ENCODE data around the gene ACTR6.
A peak's percentile ranks its signal among the peaks of the same experiment; 100 is the strongest.
"Not testable (repeated sequence)": the region's sequence is repeated elsewhere in the genome, so short reads cannot be mapped to it uniquely, and the experiment has no call there.

The ACTR6 gene

DNA sequence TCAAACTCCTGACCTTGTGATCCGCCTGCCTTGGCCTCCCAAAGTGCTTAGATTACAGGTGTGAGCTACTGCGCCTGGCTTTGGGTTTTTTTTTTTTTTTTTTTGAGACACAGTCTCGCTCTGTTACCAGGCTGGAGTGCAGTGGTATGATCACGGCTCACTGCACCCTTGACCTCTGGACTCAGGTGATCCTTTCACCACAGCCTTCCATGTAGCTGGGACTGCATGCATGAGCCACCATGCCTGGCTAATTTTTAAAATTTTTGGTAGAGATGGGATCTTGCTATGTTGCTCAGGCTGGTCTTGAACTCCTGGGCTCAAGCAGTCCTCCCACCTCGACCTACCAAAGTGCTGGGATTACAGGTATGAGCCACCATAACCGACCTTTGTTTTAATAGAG, 21.6 kb downstream of the ACTR6 start:
- not testable (repeated sequence) for DNase-seq

DNA sequence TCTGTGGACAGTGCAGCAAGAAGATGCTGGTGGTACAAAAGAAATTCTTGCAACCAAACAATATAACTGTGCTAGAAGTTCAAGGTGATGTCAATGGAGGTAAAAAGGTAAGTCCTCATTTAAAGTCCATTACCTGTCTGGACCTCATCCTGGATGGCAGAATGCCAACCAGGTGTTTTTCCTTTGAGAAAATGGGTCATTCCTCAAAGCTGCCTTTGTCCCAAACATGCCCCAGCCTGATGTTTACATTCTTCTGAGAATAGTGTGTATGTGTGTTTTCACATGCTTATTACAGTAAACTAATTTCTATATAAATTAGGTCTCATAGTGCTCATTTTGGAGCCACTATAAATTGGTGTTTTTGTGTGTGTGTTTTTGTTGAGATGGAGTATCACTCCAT, 24.9 kb downstream of the ACTR6 start:
- no peak for DNase-seq

DNA sequence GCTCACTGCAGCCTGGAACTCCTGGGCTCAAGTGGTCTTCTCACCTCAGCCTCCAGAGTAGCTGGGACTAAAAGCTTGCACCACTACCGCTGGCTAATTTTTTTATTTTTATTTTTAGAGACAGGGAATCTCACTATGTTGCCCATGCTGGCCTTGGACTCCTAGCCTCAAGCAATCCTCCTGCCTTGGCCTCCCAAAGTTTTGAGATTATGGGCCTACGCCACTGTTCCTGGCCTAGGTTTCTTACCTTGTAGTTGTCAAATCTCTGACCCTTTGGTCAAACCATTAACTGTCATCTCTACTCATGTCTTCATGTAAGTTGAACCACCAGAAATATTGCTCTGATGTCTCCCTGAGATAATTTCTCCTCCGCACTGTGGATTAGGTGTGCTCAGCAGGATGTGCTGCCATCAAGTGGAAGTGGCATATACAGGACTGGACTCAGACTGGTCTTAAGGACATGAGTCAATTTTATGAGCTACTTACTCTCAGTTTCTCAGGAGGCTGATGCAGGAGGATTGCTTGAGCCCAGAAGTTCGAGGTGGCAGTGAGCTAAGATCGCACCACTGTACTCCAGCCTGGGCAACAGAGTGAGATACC, 28.5 kb downstream of the ACTR6 start:
- peak in 1 of 2 donors; percentile 5 for DNase-seq

DNA sequence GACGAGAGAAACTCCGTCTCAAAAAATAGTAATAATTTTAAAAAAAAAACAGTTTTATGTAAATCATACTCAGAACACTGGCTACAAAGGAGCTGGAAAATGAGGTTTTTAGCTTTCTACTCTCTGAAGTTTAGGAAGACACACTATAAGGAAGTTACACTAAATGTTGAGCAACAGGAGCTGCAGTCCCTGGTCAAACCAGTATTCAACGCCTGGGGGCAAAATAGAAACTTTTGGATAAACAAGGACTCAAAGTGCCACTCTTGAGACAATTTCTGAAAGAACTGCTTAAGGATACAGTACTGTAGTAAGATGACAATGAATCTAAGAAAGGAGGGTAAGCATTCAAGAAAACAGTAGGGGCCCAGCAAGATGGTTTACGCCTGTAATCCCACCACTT, 29.3 kb downstream of the ACTR6 start:
- DNase-seq: peak; percentile 30 to 41

DNA sequence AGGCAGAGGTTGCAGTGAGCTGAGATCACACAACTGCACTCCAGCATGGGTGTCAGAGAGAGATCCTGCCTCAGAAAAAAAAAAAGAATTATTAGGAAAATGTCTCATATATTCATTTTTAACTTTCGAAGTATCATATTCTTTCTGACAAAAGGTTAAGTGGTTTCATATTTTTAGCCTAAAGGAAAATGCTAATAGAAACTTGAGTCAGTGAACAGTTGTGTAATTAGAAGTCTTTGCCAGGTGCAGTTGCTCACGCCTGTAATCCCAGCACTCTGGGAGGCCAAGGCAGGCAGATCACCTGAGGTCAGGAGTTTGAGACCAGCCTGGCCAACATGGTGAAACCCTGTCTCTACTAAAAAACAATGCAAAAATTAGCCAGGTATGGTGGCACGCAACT, 31.3 kb downstream of the ACTR6 start:
- not testable (repeated sequence) for DNase-seq

DNA sequence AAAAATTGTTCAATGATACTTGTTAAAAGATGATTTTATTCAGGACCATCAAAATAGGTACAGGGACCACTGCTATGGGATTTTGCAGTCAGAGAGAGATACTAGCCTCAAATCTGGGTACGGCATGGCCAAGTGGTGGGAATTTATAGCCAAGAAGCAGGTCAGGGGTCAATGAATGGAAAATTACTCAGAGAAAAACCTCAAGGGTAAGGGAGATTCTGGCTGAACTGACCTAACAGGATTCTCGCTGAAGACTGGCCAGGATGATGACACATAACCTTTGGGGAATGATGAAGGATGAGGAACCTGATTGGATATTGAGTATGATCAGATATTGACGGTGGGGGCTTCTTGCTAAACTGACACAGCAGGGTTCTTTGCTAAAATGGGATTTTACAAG, 33.6 kb downstream of the ACTR6 start:
- no peak for DNase-seq

DNA sequence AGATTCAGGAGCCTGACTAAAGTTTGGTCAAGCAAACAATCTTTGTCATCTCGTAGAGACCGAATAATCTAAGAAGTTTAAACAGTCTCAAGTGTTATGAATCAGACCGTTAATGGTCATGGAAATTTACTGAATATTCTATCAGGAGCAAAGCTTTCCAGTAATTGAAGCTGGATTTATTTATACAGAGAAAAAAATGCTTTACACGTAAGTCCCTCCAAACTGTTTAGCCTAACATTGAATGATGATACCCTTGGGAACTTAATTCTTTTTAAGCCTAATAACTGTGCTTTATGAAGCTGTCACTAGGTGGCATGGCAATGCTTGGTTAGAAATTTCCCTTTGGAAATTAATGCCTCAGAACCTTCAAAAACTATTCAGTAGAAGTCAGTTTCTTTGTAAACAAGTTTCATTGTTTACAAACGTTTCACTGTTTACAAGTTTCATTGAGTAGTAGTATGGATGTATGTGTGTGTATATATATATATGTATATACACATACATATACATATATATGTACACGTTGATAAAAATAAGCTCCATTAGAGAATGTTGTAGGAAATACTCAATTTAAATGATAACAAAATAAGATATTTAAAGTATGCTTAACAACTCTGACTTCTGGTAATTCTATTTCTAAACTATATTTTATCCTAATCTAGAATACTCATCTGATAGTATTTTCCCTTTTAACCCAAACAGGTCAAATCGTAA, 34.1 kb downstream of the ACTR6 start:
- peak; percentile 27 to 72 for DNase-seq

DNA sequence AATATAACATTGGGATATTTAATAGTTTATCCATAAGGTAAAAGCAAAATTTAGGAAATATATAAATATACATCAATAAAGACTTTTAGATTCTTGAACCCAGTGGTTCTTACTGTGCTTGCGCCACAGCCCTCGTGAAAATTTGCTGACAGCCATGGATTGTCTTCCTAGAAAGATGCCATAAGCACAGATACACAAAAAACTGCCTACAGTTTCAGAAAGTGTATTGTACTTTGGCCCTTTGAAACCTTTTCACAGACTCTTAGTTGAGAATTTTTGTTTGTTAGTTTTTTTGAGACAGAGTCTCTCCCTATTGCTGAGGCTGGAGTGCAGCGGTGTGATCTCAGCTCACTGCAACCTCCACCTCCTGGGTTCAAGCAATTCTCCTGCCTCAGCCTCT, 38.2 kb downstream of the ACTR6 start:
- DNase-seq: no peak

DNA sequence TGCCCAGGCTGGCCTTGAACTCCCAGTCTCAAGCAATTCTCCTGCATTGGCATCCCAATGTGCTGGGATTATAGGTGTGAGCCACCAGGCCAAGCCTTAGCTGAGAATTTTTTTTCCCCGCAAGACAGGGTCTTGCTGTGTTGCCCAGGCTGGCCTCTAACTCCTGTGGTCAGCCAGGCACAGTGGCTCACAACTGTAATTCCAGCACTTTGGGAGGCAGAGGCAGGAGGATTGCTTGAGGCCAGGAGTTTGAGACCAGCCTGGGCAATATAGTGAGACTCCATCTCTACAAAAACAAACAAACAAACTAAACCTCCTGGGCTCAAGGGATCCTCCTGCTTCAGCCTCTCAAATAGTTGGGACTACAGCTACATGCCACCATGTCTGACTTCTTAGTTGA, 39.0 kb downstream of the ACTR6 start:
- DNase-seq: no peak

DNA sequence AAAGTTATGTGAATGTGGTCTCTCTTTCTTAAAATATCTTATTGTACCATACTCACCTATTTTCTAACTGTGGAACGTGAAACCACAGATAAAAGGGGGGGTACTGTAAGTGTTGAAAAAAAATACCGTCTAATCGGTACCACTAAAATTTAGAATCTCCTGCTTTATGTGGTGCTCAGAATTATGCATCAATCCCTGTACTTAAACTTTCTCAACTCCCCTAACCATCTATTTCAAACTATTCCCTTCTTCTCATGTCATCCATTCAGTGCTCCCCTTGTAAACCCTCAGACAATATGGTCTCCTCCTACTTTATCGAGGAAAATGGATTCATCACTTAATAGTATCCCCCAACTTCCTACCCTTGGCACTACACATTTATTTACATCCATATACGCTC, 42.5 kb downstream of the ACTR6 start:
- no peak for DNase-seq

DNA sequence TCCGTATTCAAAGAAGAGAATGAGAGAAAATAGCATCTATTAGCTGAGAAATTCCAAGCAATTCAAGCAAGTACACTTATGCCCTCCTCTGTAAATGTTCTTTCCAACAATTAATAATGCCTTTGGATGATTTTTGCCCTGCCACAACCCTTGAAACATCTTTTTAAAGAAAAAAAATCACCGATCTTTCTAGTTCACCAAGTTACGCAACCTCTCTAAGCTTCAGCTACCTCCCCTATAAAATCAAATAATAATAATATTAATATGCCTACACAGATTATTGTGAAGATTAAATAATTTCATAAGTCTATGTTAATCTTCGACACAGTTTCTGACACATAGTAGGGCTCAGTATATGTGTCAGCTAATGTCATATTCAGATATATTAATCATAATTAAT, 47.1 kb downstream of the ACTR6 start:
- DNase-seq: no peak

DNA sequence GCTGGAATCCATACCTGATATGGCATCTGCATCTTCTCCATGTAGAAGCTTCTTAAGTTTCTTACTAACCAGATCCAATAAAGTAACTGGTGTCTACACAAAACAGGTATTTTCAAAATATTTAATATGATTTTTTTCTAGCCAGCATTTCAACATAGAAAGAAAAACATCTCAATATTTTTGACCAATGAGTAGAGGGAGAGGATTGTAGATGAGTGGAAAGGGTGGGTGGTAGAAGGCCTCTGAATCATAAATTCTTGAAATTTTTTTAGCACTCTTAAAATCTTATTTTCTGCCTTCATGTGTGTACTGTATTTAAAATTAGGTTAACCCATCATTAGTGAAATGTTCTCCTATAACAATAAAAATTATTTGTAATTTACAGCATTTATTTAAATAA, 48.3 kb downstream of the ACTR6 start:
- no peak for DNase-seq

DNA sequence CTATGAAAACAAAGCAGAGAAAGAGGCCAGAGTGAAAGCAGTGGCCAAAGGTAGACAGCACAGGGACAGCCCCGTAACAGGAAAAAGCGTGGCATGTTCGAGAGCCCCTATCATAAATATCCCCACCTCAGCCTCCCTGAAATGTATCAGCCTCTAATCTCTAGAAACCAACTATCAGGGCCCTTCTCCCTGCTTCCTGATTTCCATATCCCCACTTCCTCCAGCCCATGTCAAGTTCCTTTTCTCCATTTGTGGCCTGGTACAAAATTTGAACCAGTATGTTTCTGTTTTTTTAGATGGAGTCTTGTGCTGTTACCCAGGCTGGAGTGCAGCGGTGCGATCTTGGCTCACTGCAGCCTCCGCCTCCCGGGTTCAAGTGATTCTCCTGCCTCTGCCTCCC, 49.3 kb downstream of the ACTR6 start:
- no peak for DNase-seq

DNA sequence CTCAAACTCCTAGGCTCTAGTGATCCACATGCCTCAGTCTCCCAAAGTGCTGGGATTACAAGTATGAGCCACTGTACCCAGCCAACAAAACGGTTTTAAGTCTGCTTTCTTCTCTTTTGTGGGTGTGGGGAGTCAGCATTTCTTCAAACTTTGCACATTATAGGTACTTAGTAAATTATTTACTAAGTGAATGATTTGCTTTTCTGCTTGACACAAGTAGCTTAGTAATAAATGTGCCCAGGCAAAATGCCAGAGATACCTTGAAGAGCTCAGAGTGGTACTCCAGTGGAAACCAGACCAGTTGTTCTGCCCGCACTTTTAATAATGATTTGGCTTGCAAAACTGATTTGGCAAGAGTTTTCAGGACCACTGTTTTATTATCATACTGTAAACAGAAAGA, 51.3 kb downstream of the ACTR6 start:
- no peak for DNase-seq

DNA sequence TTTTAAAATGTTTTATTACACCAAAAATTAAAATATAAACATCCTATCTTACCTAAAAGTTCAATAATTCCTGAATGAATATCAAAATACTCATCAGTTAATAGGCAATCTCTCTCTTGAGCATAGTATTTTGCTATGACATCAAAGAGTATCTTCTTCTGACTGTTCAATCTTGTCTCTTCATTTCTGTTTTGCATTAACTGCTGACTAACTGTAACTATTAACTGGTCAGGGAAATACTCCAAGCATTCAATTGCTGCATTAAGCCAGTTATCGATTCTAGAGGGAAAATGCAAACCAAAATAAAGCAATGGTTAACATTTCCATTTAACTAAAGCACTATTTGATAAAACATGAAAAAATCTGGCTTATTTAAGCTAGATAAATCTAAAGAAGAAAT, 52.8 kb downstream of the ACTR6 start:
- DNase-seq: no peak

DNA sequence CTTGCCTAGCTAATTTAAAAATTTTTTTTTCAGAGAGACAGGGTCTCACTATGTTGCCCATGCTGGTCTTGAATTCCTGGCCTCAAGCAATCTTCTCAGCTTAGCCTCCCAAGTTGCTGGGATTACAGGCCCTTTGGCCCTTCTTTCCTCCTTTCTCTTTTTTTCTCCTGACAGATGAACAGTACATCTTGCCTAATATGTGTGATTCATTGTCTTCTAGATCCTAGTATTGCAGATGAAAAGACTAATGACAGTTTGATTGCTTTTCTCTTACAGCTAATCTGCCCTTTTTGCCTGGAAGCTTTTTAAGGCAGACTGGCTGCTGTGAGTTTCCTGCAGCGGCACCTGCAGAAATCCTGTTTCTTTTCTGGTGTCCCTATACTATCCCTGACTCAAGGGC, 54.3 kb downstream of the ACTR6 start:
- no peak for DNase-seq

DNA sequence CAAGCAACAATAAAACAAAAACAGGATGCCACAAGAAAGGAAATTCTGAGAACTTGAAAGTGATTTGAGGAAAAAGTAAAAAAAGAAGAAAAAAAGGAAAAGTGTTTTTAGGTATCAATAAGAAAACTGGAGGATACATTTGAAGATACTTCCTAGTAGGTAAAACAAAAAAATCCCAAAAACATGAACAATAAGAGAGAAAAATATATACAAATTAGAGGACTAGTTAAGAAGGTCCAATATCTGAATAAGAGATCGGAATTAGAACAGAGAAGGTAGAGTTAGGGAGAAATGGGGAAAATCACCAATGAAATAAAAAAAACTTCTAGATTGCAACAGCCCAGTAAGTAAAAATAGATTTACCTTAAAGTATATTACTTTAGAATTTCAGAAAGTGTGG, 57.5 kb downstream of the ACTR6 start:
- no peak for DNase-seq

DNA sequence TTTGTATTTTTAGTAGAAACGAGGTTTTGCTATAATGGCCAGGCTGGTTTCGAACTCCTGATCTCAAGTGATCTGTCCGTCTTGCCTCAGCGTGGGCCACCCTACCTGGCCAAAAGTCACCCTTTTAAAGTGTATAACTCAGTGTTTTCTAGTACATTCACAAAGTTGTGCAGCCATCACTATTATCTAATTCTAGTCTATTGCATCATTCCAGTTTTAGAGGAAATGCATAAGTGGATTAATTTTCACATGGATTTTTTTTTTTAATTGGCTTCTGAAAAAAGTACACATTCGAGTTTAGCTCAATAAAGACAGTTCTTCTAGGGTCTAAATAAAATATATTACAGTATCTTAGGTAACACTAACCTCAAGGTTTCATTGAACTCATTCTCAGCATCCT, 62.5 kb downstream of the ACTR6 start:
- no peak for DNase-seq

DNA sequence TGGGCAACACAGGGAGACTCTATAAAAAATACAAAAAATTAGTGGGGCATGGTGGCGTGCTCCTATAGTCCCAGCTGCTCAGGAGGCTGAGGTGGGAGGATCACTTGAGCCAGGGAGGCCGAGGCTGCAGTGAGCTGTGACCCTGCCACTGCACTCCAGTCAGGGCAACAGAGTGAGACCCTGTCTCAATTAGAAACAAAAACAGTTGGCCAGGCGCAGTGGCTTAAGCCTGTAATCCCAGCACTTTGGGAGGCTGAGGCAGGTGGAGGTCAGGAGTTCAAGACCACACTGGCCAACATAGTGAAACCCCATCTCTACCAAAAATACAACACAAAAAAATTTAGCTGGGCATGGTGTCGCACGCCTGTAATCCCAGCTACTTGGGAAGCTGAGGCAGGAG, 64.5 kb downstream of the ACTR6 start:
- DNase-seq: not testable (repeated sequence)

DNA sequence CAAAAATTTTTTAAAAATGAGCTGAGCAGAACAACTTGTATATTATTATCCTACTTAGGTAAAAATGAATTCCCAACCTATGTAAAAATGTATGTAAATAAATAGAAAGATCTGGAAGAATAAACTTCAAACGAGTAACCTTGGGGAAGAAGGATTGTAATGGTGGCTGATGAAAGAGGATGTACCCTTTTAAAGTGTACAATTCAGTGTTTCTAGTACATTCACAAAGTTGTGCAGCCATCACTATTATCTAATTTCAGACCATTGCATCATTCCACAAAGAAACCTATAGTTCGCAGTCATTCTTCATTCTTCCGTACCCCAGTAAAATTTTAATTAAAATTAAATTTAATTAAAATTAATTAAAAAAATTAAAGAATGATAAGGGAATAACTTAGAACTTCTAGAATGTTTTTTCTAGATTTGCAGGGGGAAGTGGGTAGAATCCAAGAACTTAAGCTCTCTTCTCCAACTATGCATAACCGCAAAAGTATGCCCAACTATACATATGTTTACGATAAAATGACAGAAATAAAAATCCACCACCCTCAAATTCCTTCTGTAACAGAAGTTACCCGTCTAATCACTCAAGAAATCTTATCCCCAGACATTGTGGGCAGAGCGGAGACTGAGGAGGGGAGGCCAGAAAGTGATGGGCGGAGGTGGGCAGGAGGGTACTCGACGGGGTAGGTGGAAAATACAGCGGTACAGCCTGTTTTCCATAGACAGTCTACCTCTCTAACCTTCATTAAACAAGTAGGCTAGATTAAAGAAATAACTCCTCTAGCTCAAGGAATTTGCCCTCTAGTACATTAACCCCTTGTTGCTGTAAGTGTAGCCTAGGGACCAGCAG, 65.3 kb downstream of the ACTR6 start:
- no peak for DNase-seq

DNA sequence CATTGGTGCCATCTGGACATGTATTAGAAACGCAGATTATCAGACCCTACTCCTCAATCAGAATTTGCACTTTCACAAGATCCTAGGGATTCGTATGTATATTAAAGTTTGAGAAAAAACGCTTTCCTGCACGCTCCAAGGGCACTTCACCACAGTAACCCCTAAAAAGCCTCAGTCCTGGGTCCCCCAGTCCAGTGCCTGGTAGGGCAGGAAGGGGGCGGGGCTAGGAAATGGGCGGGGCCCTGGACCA, 65.9 kb downstream of the ACTR6 start:
- DNase-seq: peak in 1 of 2 donors; percentile 88

DNA sequence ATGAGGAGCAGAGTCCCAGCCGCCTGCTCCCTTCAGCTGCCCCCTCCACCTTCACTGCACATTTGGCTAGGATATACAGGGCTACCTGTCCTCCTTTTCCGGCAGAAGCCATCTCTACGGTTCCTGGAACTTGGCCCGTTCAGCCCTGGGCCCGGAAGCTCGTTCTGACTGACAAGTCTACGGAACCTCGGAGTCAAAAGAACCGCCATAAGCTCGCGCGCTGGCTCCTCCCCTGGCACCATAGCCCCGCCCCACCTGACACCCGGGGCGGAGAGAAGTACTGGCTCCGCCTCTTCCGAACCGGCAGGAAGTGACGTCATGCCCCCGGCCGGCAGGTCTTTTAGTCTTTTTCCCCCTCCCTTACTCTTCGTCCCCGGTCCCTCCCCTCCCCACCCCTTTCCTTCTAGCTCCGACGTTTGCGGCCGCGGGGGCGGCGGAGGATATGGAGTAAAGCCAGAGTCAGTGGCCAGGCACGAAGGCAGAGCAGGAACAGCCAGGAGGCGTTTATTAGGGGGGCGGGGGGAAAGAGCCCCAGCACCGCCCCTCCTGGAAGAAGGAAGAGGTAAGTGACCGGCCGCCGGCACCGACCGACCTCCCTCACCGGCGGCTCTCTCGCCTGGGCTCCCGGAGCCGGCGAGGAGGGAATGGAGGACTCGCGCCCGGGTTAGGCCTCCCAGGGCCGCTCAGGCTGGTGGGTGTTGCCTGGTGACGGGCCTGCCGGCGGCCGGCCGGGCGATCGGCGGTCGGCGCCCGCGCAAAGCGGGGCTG, 66.4 kb downstream of the ACTR6 start, which contains the start of the genes DEPDC4 and SCYL2:
Gene DEPDC4, minus strand, starts transcription at position 245 of the 768 bp plus-strand sequence. Its CDS starts 3 bp downstream, at position 242.
Gene SCYL2, plus strand, starts transcription at position 343 of the 768 bp plus-strand sequence. CDS start 15,794 bp downstream, outside the sequence.
- peak; percentile 99 for DNase-seq

DNA sequence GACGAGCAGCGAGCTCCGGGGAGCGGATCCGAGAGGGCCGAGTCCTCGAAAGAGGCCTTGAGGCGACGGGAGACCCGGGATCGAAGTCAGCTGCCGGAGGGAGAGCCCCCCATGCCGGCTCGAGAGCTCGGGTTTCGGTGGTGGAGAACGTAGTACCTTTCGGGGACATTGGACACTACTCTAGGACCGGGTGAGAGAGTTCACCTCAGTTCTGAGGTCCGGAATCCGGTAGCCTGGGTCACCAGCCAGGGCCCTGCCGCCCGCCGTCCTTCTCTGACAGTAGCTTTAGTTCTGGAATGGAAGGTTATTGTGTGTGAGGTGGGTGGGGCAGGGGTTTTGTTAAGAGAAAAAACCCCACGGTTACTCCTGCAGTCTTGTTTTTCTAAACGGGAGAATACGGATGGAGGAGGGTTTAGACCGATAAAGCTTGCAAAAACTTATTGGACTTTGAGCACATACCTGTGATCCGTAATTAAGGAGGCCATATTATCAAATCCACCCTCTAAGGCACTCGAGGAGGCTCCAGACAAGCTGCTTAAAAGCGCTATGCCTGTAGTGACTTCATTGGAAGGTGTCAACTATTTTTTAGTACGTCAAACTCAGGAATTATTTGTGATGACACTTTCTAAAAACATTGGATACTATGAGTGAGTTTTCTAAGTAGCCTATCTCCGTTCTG, 67.1 kb downstream of the ACTR6 start:
- DNase-seq: peak; percentile 18 to 25
